Measurements from ENCODE around the gene SLC16A4.

GRCh38 chr1:110341872-110342331, 48.9 kb downstream of the SLC16A4 start:
- TF ChIP-seq GABPA (IDR thresholded peaks at IDR 0.05; ENCODE audit: borderline replicate concordance, insufficient read depth, low read length) (no peak), JUND (IDR thresholded peaks at IDR 0.05; ENCODE audit: low read length) (no peak), POLR2A (IDR thresholded peaks at IDR 0.05; ENCODE audit: control extremely low read depth in 1 of 2, low read depth in 2 of 2, low read length in 2 of 2) (no peak; a peak in 1 of 3 replicates), GTF2F1 (IDR thresholded peaks at IDR 0.05; ENCODE audit: borderline replicate concordance, low read depth, low read length) (no peak), USF2 (IDR thresholded peaks at IDR 0.05; ENCODE audit: low read length) (no peak), PHF8 (conservative IDR thresholded peaks at IDR 0.05; ENCODE audit: low read depth, low read length) (no peak), SIRT6 (IDR thresholded peaks at IDR 0.05; ENCODE audit: low read length) (no peak)

All from H1 (cell line).